ENCODE results near the gene SPANXN1. TPM values are rescaled to one million over a fixed set of nuclear protein-coding genes. Genes with fewer than 3 reads are reported as not detected.
A peak's percentile ranks its signal among the peaks of the same experiment; 100 is the strongest.
"Not testable (repeated sequence)": the region's sequence is repeated elsewhere in the genome, so short reads cannot be mapped to it uniquely, and the experiment has no call there.

SPANXN1 gene
- not detected in 2 replicates for total RNA-seq (ENCODE audit: low replicate concordance)
- long read RNA-seq: 0 reads

- not testable (repeated sequence) for H3K4me1 Mint-ChIP-seq (ENCODE audit: unreplicated experiment); H3K9me3 Mint-ChIP-seq; H3K36me3 Mint-ChIP-seq; H3K27me3 Mint-ChIP-seq; H3K27ac Mint-ChIP-seq; DNase-seq (ENCODE audit: extremely low spot score, unreplicated experiment); H3K4me3 Mint-ChIP-seq
Observed at GRCh38 chrX:145247203-145247602, at the start of gene SPANXN1. TSS of gene SPANXN1 (plus strand) at chrX:145247503. CDS start at chrX:145247587, 84 bp downstream.

GRCh38 chrX:145199078-145199477 is 48.2 kb upstream of the SPANXN1 start:
- Mint-ChIP-seq H3K27me3 (peaks cover 3% of the 10 kb centered on the region), H3K4me1 (ENCODE audit: unreplicated experiment) (no peaks in the 10 kb centered on the region), H3K4me3 (no peak overlapping the region), H3K36me3 (no peaks in the 10 kb centered on the region), H3K27ac (no peak overlapping the region), H3K9me3 (peaks cover 6% of the 10 kb centered on the region)
- DNase-seq (ENCODE audit: extremely low spot score, unreplicated experiment): no peak
- no peak for TF ChIP-seq CTCF (conservative IDR thresholded peaks at IDR 0.05)

GRCh38 chrX:145213504-145213903 is 33.8 kb upstream of the SPANXN1 start:
- Mint-ChIP-seq H3K4me1 (ENCODE audit: unreplicated experiment) (no peaks in the 10 kb centered on the region), H3K9me3 (no peaks in the 10 kb centered on the region), H3K4me3 (no peak overlapping the region), H3K27ac (no peak overlapping the region), H3K27me3 (no peaks in the 10 kb centered on the region), H3K36me3 (no peaks in the 10 kb centered on the region)
- peak; percentile 78 for TF ChIP-seq CTCF (conservative IDR thresholded peaks at IDR 0.05)
- no peak for DNase-seq (ENCODE audit: extremely low spot score, unreplicated experiment)

GRCh38 chrX:145292218-145292617 is 44.9 kb downstream of the SPANXN1 start:
- no peak overlapping the region for H3K4me3 Mint-ChIP-seq
- TF ChIP-seq CTCF (conservative IDR thresholded peaks at IDR 0.05): no peak
- no peak for DNase-seq (ENCODE audit: extremely low spot score, unreplicated experiment)
- H3K4me1 Mint-ChIP-seq (ENCODE audit: unreplicated experiment): no peaks in the 10 kb centered on the region
- H3K9me3 Mint-ChIP-seq: no peaks in the 10 kb centered on the region
- H3K27me3 Mint-ChIP-seq: no peaks in the 10 kb centered on the region
- H3K36me3 Mint-ChIP-seq: no peaks in the 10 kb centered on the region
- no peak overlapping the region for H3K27ac Mint-ChIP-seq
